H1 (cell line): ENCODE data around the gene GATD1. TPM values are rescaled to one million over a fixed set of nuclear protein-coding genes. Genes with fewer than 3 reads are reported as not detected.
A peak's percentile ranks its signal among the peaks of the same experiment; 100 is the strongest.

Experiments
- CTCF ChIA-PET: fragments of 300-600 bp; sonication (Branson Sonifier 250); formaldehyde crosslinking; loops from one replicate; lab custom pipeline; 2021; ENCODE audit not compliant: partially characterized antibody; lab: Charles Lee
- POLR2A ChIA-PET: fragments of 300-600 bp; sonication (Branson Sonifier 250); formaldehyde crosslinking; loops from one replicate; lab custom pipeline; 2021; ENCODE audit warnings: inconsistent platforms; ENCODE audit not compliant: partially characterized antibody; lab: Charles Lee
- DNase-seq, 2 experiments: peaks; one replicate each; pipeline versions ENCODE4 v3.0.0 to v3.0.0-alpha.2; 2010 to 2022; ENCODE audit warnings: low spot score in 2 of 2, low read depth in 1 of 2, mixed read lengths in 1 of 2
- FAIRE-seq: peaks from 2 replicates; lab custom pipeline; 2011; peaks lifted over from hg19 to GRCh38; lab: Jason Lieb, UNC
- H2AFZ ChIP-seq: 2 replicates; pipeline ENCODE4 v1.8.1; 2012; ENCODE audit warnings: low read length, inconsistent platforms
- H2AK5ac ChIP-seq: 2 replicates; pipeline ENCODE4 v1.6.1; 2013; ENCODE audit warnings: low read depth, low read length
- H2BK120ac ChIP-seq: replicated peaks from 2 replicates; pipeline ENCODE3; 2013; ENCODE audit warnings: low read depth, low read length, inconsistent platforms
- H2BK12ac ChIP-seq: 2 replicates; pipeline ENCODE4 v1.6.1; 2013; ENCODE audit warnings: low read depth, low read length
- H2BK15ac ChIP-seq: 2 replicates; pipeline ENCODE4 v1.6.1; 2013; ENCODE audit warnings: low read length
- H2BK20ac ChIP-seq: 2 replicates; pipeline ENCODE4 v1.6.1; 2013; ENCODE audit warnings: low read length
- H2BK5ac ChIP-seq: 2 replicates; pipeline ENCODE4 v1.6.1; 2013; ENCODE audit warnings: low read depth, low read length
- H3K14ac ChIP-seq: 2 replicates; pipeline ENCODE4 v1.6.1; 2013; ENCODE audit warnings: inconsistent platforms; ENCODE audit not compliant: insufficient read length
- H3K18ac ChIP-seq: 2 replicates; pipeline ENCODE4 v1.6.1; 2013; ENCODE audit warnings: low read length; ENCODE audit errors: extremely low read depth
- H3K23ac ChIP-seq: 2 replicates; pipeline ENCODE4 v1.6.1; 2013; ENCODE audit warnings: inconsistent platforms; ENCODE audit not compliant: insufficient read length
- H3K23me2 ChIP-seq: 2 replicates; pipeline ENCODE4 v1.6.1; 2013; ENCODE audit warnings: low read depth, low read length
- H3K27ac ChIP-seq: 2 replicates; pipeline ENCODE4 v1.6.1; 2011; ENCODE audit warnings: low read depth, low read length, inconsistent platforms
- H3K27me3 ChIP-seq, 4 experiments: replicated peaks in 1 of 4; 1 replicate in 1 of 4; 2 replicates in 3 of 4; pipeline versions ENCODE4 v1.6.1 to v1.8.1; 2011 to 2013; ENCODE audit warnings: low read length in 3 of 4, mild to moderate bottlenecking in 3 of 4, inconsistent platforms in 2 of 4, mixed read lengths in 2 of 4, moderate library complexity in 1 of 4; ENCODE audit not compliant: control insufficient read depth in 3 of 4, insufficient read depth in 3 of 4; ENCODE audit errors: extremely low read depth in 1 of 4
- H3K36me3 ChIP-seq, 4 experiments: 2 replicates each; pipeline versions ENCODE4 v1.6.1 to v1.8.1; 2011 to 2013; ENCODE audit warnings: mild to moderate bottlenecking in 4 of 4, low read length in 3 of 4, moderate library complexity in 2 of 4, control low read depth in 1 of 4, inconsistent platforms in 1 of 4; ENCODE audit not compliant: insufficient read depth in 4 of 4, control insufficient read depth in 2 of 4
- H3K4ac ChIP-seq: replicated peaks from 2 replicates; pipeline ENCODE3; 2013; ENCODE audit warnings: low read length, low read depth, mixed read lengths, inconsistent platforms; ENCODE audit not compliant: insufficient read length
- H3K4me1 ChIP-seq, 4 experiments: replicated peaks in 1 of 4; 1 replicate in 1 of 4; 2 replicates in 3 of 4; pipeline versions ENCODE4 v1.6.1 to v1.8.1; 2011 to 2013; ENCODE audit warnings: low read length in 3 of 4, inconsistent platforms in 2 of 4, mixed read lengths in 1 of 4; ENCODE audit not compliant: insufficient read depth in 4 of 4, control insufficient read depth in 3 of 4
- H3K4me2 ChIP-seq, 2 experiments: 2 replicates each; pipeline versions ENCODE4 v1.6.1 to v1.8.1; 2011 to 2013; ENCODE audit warnings: low read depth in 2 of 2, low read length in 2 of 2, control low read depth in 1 of 2, inconsistent platforms in 1 of 2, mild to moderate bottlenecking in 1 of 2; ENCODE audit not compliant: insufficient read depth in 1 of 2
- H3K4me3 ChIP-seq, 4 experiments: fragments of 200-600, 300-600 bp in 1 of 4; sonication (generic), shearing (Covaris generic), sonication (Bioruptor Twin) in 1 of 4; 2 replicates each; pipeline versions ENCODE4 v1.5.1 to v1.8.1; 2011 to 2016; ENCODE audit warnings: low read length in 4 of 4, low read depth in 3 of 4, control low read depth in 2 of 4, inconsistent platforms in 2 of 4, mild to moderate bottlenecking in 2 of 4, mixed read lengths in 1 of 4, moderate library complexity in 1 of 4; ENCODE audit not compliant: insufficient read depth in 2 of 4; ENCODE audit errors: extremely low read depth in 1 of 4
- H3K56ac ChIP-seq: replicated peaks from 2 replicates; pipeline ENCODE3; 2013; ENCODE audit warnings: low read depth, mild to moderate bottlenecking, mixed read lengths, low read length, inconsistent platforms; ENCODE audit not compliant: insufficient read length
- H3K79me1 ChIP-seq: 2 replicates; pipeline ENCODE4 v1.6.1; 2013; ENCODE audit warnings: low read depth, low read length, control low read depth
- H3K79me2 ChIP-seq, 2 experiments: 2 replicates each; pipeline versions ENCODE4 v1.6.1 to v1.8.1; 2012 to 2013; ENCODE audit warnings: low read length in 2 of 2, mild to moderate bottlenecking in 2 of 2, inconsistent platforms in 1 of 2; ENCODE audit not compliant: insufficient read depth in 2 of 2, control insufficient read depth in 1 of 2
- H3K9ac ChIP-seq, 4 experiments: replicated peaks in 1 of 4; 1 replicate in 1 of 4; 2 replicates in 3 of 4; pipeline versions ENCODE4 v1.6.1 to v1.8.1; 2011 to 2013; ENCODE audit warnings: low read depth in 3 of 4, low read length in 3 of 4, control low read depth in 2 of 4, mild to moderate bottlenecking in 2 of 4, moderate library complexity in 2 of 4, inconsistent platforms in 1 of 4; ENCODE audit errors: extremely low read depth in 1 of 4
- H3K9me3 ChIP-seq, 2 experiments: 2 replicates each; pipeline versions ENCODE4 v1.6.1 to v1.8.1; 2012 to 2013; ENCODE audit warnings: mild to moderate bottlenecking in 2 of 2, moderate library complexity in 2 of 2, control low read depth in 1 of 2, inconsistent platforms in 1 of 2, low read depth in 1 of 2, low read length in 1 of 2, mixed read lengths in 1 of 2; ENCODE audit not compliant: insufficient read depth in 2 of 2
- H4K20me1 ChIP-seq, 2 experiments: replicated peaks in 1 of 2; 2 replicates each; pipeline versions ENCODE3 to v1.8.1; 2011 to 2013; ENCODE audit warnings: inconsistent platforms in 2 of 2, low read length in 2 of 2, mild to moderate bottlenecking in 1 of 2; ENCODE audit not compliant: insufficient read depth in 2 of 2, control insufficient read depth in 1 of 2
- H4K5ac ChIP-seq: 2 replicates; pipeline ENCODE4 v1.6.1; 2013; ENCODE audit warnings: low read length, low read depth, mixed read lengths, inconsistent platforms; ENCODE audit not compliant: insufficient read length
- H4K8ac ChIP-seq: 2 replicates; pipeline ENCODE4 v1.8.0; 2013; ENCODE audit warnings: mild to moderate bottlenecking, moderate library complexity, low read length, inconsistent platforms; ENCODE audit not compliant: insufficient read depth; ENCODE audit errors: extremely low read depth
- H4K91ac ChIP-seq: replicated peaks from 2 replicates; pipeline ENCODE3; 2013; ENCODE audit warnings: low read length, mixed read lengths, inconsistent platforms; ENCODE audit not compliant: insufficient read length
- POLR2AphosphoS5 ChIP-seq: IDR thresholded peaks from 2 replicates; pipeline ENCODE4 v1.6.1; 2011; ENCODE audit warnings: low read depth, low read length
- SIX5 ChIP-seq: IDR thresholded peaks from 2 replicates; pipeline ENCODE4 v1.6.1; 2011; ENCODE audit warnings: mild to moderate bottlenecking, low read depth, low read length
- WGBS, 2 experiments: shearing (Covaris generic) in 1 of 2; methylation state at CpG; one replicate each; pipeline versions ENCODE4 v1.1.6 to v1.1.7; 2013 to 2015; ENCODE audit warnings: low lambda C conversion rate in 2 of 2, mixed read lengths in 2 of 2, inconsistent platforms in 1 of 2, low coverage in 1 of 2, missing lambda C conversion rate in 1 of 2; ENCODE audit not compliant: insufficient replicate concordance in 2 of 2, insufficient coverage in 1 of 2, insufficient read length in 1 of 2; ENCODE audit errors: extremely low coverage in 1 of 2, missing lambda C conversion rate in 1 of 2; 5-methylcytosine and 5-hydroxymethylcytosine counted together
- polyA plus RNA-seq, 7 experiments: library from polyadenylated mRNA; depleted of rRNA in 3 of 7; stranded (reverse) in 5 of 7; unstranded in 2 of 7; fragments of >200 nt in 5 of 7; fragments of 200-250 nt in 2 of 7; gene quantifications; 1 replicate in 5 of 7; 2 replicates in 1 of 7; 4 replicates in 1 of 7; pipeline versions ENCODE4 v1.2.1 to v1.2.3, GENCODE V29; 2011 to 2013; ENCODE audit warnings: missing spikeins in 2 of 7, mixed read lengths in 2 of 7
- total RNA-seq: library from RNA; stranded (reverse); fragmentation: NEBNext Ultra II Directional; extraction: Animal tissue kit (Norgen Biotek cat#: 25700); gene quantifications from 2 replicates; pipeline ENCODE4 v1.2.1, GENCODE V29; 2021

GATD1 gene
- total and polyA plus RNA-seq, 2 of the 8 experiments (the other 6 are each of a cell fraction or from before 2014, with no cell fraction given): 47.5 to 54.8 TPM

GRCh38 chr11:749731-750130, 27.6 kb downstream of the GATD1 start:
- Histone ChIP-seq H3K4me2 (peak overlapping the region in 1 of 2 experiments; percentile 88; a peak in 1 of 4 replicates), H3K79me2 (peaks cover 32 to 68% of the 10 kb centered on the region in 2 experiments), H2BK5ac (no peak overlapping the region), H3K23ac (no peak overlapping the region), H2BK20ac (no peak overlapping the region), H3K9me3 (no peaks in the 10 kb centered on the region), H4K5ac (no peak overlapping the region), H3K9ac (no peak overlapping the region; a peak in 1 of 7 replicates), H3K56ac (no peak overlapping the region), H3K4me1 (peaks cover 0 to 12% (median 4%) of the 10 kb centered on the region in 4 experiments; a peak in 5 of 7 replicates), H3K36me3 (peaks cover 0 to 4% (median 0%) of the 10 kb centered on the region in 4 experiments; a peak in 3 of 8 replicates), H3K14ac (no peak overlapping the region), H4K8ac (peak overlapping the region; percentile 28; the same call in 1 of the 2 replicates), H3K27ac (no peak overlapping the region), H2BK120ac (no peak overlapping the region), H2BK12ac (no peak overlapping the region), H3K23me2 (peaks cover 5% of the 10 kb centered on the region; the same call in 1 of the 2 replicates), H3K4ac (no peak overlapping the region), H3K27me3 (no peaks in the 10 kb centered on the region), H4K91ac (no peak overlapping the region), H3K4me3 (no peak overlapping the region), H2BK15ac (no peak overlapping the region), H3K18ac (no peak overlapping the region), H3K79me1 (peaks cover 8% of the 10 kb centered on the region), H2AK5ac (no peak overlapping the region), H2AFZ (no peak overlapping the region), H4K20me1 (peaks cover 12 to 19% of the 10 kb centered on the region in 2 experiments)
- ChIA-PET POLR2A (interaction anchor here (0.7 to 35.3 kb wide), 8 partner anchors 3 to 56 kb away, joined by 3 to 636 read pairs (median 8); partner anchors contain the start of genes GATD1, PIDD1 and TALDO1), CTCF (interaction anchor here (9.2 to 26.9 kb wide), 2 partner anchors 10 to 23 kb away, joined by 105 to 395 read pairs; no protein-coding TSS in a partner anchor)
- no peak for FAIRE-seq
- TF ChIP-seq SIX5 (no peak), POLR2AphosphoS5 (peak; percentile 43; the same call in 1 of the 2 replicates)
- no peak for DNase-seq
- 100% methylated on average over 2 of the region's 2 CpGs; no CpG with 5 or more reads in 1 of the 2 experiments for WGBS, 2 experiments
